KMS-11 (cell line): Measurements from ENCODE around the gene HEPHL1.

Experiments
- H2AFZ ChIP-seq: fragments of 200-600 bp; sonication (generic); 2 replicates; pipeline ENCODE4 v1.6.1; 2016; ENCODE audit warnings: antibody characterized with exemption, mixed run types, low read depth
- H3K27ac ChIP-seq: fragments of 200-600 bp; sonication (generic); 2 replicates; pipeline ENCODE4 v1.6.1; 2016; ENCODE audit warnings: mild to moderate bottlenecking, mixed run types
- H3K27me3 ChIP-seq: fragments of 200-600 bp; sonication (generic); 2 replicates; pipeline ENCODE4 v1.6.1; 2017; ENCODE audit warnings: mild to moderate bottlenecking, low read depth, mixed run types, moderate library complexity; ENCODE audit not compliant: insufficient read depth
- H3K36me3 ChIP-seq: fragments of 200-600 bp; sonication (generic); 2 replicates; pipeline ENCODE4 v1.6.1; 2017; ENCODE audit warnings: mild to moderate bottlenecking, mixed run types; ENCODE audit not compliant: insufficient read depth
- H3K4me1 ChIP-seq: fragments of 200-600 bp; sonication (generic); 2 replicates; pipeline ENCODE4 v1.6.1; 2016; ENCODE audit warnings: mild to moderate bottlenecking, low read depth, mixed run types; ENCODE audit not compliant: poor library complexity, severe bottlenecking
- H3K4me2 ChIP-seq: fragments of 200-600 bp; sonication (generic); 2 replicates; pipeline ENCODE4 v1.7.0; 2016; ENCODE audit warnings: mild to moderate bottlenecking, mixed run types
- H3K4me3 ChIP-seq: fragments of 200-600 bp; sonication (generic); IDR thresholded peaks from 2 replicates; pipeline ENCODE4 v1.6.1; 2017; ENCODE audit warnings: low read depth, low read length, mixed read lengths; ENCODE audit not compliant: insufficient read depth
- H3K79me2 ChIP-seq: fragments of 200-600 bp; sonication (generic); 2 replicates; pipeline ENCODE4 v1.6.1; 2016; ENCODE audit warnings: low read depth, mixed run types; ENCODE audit not compliant: insufficient read depth
- H3K9ac ChIP-seq: fragments of 200-600 bp; sonication (generic); 2 replicates; pipeline ENCODE4 v1.6.1; 2016; ENCODE audit warnings: mild to moderate bottlenecking, mixed run types
- H4K20me1 ChIP-seq: fragments of 200-600 bp; sonication (generic); 2 replicates; pipeline ENCODE4 v1.6.1; 2016; ENCODE audit warnings: mild to moderate bottlenecking, mixed run types; ENCODE audit not compliant: insufficient read depth
- TF ChIP-seq, protein P1 (sequence below): fragments of 200-600 bp; sonication (generic); conservative IDR thresholded peaks from 2 replicates; pipeline ENCODE4 v1.6.1; 2017; ENCODE audit warnings: low read depth, mild to moderate bottlenecking, antibody characterized with exemption, low read length, moderate library complexity, mixed read lengths

The HEPHL1 gene

DNA sequence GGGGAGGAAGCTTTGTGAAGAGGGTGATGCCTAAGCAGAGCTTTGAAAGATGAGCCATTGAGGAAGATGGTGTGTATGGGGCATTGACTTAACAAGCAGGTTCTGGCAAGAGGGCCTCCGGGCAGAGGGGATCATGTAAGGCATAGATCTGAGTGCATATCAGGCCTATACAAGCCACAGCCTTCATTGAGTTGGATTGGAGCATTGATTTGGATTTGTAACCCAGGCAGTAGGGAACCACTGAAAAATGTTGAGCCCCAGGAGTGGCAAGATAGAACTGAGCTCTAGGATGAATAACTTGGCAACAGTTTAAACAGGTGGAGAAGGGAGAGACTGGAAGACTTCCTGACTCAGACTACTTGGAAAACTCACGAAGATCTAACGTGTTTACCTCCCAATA is 128.9 kb downstream of the HEPHL1 start:
- peaks cover 17% of the 10 kb centered on the region for H3K4me1 ChIP-seq
- no peaks in the 10 kb centered on the region for H3K36me3 ChIP-seq
- H3K27me3 ChIP-seq: no peaks in the 10 kb centered on the region
- H3K4me3 ChIP-seq: no peak overlapping the region
- H3K79me2 ChIP-seq: no peaks in the 10 kb centered on the region
- TF ChIP-seq, protein P1, sequence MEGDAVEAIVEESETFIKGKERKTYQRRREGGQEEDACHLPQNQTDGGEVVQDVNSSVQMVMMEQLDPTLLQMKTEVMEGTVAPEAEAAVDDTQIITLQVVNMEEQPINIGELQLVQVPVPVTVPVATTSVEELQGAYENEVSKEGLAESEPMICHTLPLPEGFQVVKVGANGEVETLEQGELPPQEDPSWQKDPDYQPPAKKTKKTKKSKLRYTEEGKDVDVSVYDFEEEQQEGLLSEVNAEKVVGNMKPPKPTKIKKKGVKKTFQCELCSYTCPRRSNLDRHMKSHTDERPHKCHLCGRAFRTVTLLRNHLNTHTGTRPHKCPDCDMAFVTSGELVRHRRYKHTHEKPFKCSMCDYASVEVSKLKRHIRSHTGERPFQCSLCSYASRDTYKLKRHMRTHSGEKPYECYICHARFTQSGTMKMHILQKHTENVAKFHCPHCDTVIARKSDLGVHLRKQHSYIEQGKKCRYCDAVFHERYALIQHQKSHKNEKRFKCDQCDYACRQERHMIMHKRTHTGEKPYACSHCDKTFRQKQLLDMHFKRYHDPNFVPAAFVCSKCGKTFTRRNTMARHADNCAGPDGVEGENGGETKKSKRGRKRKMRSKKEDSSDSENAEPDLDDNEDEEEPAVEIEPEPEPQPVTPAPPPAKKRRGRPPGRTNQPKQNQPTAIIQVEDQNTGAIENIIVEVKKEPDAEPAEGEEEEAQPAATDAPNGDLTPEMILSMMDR: no peak
- no peak overlapping the region for H2AFZ ChIP-seq
- no peaks in the 10 kb centered on the region for H4K20me1 ChIP-seq
- H3K27ac ChIP-seq: no peak overlapping the region
- H3K9ac ChIP-seq: no peak overlapping the region
- H3K4me2 ChIP-seq: no peak overlapping the region

DNA sequence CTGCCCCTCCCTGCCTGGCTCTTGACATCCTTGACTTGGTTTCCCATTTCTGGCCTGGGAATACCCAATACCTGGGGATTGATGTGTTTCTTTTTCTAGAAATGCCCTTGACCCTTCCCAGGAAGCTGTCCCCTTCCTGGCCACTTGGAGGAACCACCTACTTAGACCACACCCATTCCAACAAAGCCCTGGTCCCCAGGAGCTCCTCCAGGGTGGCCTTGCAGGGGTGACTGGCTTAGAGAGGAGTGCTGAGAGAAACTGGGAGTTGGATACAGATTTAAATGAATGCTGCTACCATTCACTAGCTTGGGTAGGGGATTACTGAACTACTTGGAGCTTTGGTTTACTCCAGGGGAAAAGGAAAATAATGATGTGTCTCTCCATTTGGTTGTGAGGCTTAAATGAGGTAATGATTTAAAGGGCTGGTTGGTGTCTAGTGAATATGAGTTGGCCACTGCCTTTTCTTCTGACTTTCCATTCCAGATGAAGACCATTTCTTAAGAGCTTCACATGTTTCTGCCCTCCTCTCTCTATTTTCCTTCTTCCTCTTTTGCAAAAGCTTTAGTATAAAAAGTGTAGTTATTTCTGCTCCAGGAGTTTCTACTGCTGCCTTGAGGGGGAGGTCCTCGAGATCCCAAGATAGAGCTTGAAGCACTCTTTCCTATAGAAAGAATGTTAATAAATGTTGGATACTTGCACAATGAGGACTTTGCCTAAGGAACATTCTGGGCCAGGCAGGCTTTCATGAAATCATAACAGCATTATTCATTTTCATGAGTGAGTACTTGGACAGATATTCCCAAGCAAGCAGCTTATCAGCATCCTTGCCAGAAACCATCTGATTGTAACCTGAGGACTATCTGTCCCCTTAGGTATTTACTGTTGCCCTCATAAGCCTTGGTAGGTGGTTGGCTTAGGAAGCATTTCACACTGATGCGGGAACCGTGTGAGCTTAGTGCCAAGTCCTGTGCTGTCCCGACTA is 129.8 kb downstream of the HEPHL1 start:
- H3K27ac ChIP-seq: no peak overlapping the region
- H3K79me2 ChIP-seq: no peaks in the 10 kb centered on the region
- no peak overlapping the region for H3K4me2 ChIP-seq

DNA sequence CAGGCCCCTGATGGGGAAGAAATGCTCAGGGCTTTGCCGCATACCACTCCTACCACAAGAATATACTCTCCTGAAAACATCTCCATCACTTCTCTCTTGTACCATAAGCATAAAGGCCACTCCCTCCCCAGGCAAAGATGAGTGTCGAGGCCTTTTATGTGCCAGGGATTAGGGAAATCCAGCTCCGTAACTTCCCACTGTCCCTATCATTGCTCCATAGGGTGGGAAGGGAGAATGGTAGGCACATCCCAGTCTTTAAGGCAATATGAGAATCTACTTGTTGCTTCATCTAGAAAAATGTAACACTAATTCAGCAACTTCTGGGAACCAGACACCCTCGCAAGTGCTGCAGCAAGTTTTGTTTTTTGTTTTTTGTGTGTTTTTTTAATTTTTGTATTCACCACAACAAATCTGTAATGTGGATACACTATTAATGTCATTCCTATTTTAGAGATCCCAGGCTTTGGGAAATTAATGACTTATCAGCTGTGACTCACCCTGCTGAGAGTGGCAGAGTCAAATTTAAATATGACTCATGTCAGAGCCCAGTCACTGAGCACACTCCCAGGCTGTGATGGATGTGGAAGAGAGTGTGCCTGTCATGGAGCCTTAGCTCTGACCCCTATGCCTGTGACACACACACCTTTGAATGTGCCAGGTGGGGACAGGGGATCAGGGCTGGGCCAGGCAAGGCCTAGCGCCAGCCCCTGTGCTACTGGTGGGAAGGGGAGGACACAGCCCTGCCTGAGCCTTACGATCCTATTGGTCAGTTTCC is 130.9 kb downstream of the HEPHL1 start:
- no peak overlapping the region for H2AFZ ChIP-seq
- H3K36me3 ChIP-seq: no peaks in the 10 kb centered on the region
- no peak overlapping the region for H3K9ac ChIP-seq
- no peak overlapping the region for H3K4me2 ChIP-seq
- H4K20me1 ChIP-seq: no peaks in the 10 kb centered on the region
- no peak overlapping the region for H3K4me3 ChIP-seq
- H3K27ac ChIP-seq: no peak overlapping the region
- no peaks in the 10 kb centered on the region for H3K27me3 ChIP-seq
- peaks cover 12% of the 10 kb centered on the region for H3K4me1 ChIP-seq
- TF ChIP-seq, protein P1: no peak
- no peaks in the 10 kb centered on the region for H3K79me2 ChIP-seq

More for the DNA sequence above, 129.8 kb downstream of the HEPHL1 start:
- no peak overlapping the region for H3K9ac ChIP-seq
- H3K27me3 ChIP-seq: no peaks in the 10 kb centered on the region
- H3K4me1 ChIP-seq: peaks cover 17% of the 10 kb centered on the region
- no peaks in the 10 kb centered on the region for H3K36me3 ChIP-seq
- no peaks in the 10 kb centered on the region for H4K20me1 ChIP-seq
- TF ChIP-seq, protein P1: no peak
- H3K4me3 ChIP-seq: no peak overlapping the region
- H2AFZ ChIP-seq: no peak overlapping the region

DNA sequence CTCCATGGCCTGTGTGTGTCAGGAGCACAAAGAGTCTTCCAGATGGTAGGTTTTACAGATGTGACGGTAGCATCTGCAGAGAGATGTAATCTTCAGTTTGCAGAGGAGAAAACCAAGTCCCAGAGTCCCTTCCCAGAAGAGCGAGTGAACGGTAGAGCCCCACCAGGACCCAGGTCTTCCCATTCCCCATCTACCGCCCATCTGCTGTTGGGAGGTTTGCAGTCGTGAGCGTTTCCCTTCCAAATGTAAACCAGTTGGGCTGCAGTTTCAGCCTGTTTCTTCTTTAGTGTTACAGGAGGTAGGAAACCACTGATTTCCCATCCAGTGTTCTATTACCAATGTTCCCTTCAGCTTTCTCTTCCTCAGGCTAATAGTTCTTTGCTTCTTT is 131.5 kb downstream of the HEPHL1 start:
- Histone ChIP-seq H3K4me2 (no peak overlapping the region), H3K4me3 (no peak overlapping the region), H3K4me1 (peaks cover 7% of the 10 kb centered on the region), H2AFZ (no peak overlapping the region), H3K9ac (no peak overlapping the region), H3K79me2 (no peaks in the 10 kb centered on the region), H3K27ac (no peak overlapping the region), H4K20me1 (no peaks in the 10 kb centered on the region), H3K27me3 (no peaks in the 10 kb centered on the region), H3K36me3 (no peaks in the 10 kb centered on the region)
- TF ChIP-seq, protein P1: no peak
